Measurements from ENCODE around the gene LRP2.

Gene LRP2

DNA sequence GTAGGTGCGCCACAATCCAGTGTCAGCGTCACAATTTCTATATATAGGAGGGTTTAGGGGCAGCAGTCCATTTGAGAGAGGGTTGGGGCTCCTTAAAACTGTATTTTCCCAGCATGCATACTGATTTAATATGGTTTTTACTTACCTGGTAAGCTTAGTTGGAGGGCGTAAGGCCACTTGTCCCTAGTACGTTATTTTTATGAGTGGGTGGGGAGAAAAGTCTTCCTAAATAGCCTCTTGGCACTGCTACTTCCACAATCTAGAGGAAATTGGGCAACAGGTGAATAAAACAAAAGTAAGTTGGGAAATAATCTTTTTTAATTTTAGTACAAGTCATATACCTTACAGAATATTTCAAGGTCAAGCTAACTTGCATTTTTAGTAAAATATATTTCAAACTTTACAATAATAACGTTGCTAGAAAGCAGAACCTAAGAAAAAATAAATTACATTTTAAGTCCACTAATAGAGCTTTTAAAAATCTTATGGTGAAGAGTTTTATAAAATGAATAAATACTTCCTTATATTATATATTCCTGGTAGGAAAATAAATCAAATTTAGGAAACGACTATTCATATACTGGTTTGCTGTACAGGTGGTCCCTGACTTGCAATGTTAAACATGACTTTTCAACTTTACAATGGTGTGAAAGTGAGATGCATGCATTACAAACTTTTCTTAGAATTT, 272.1 kb downstream of the LRP2 start:
- DNase-seq (ENCODE audit: low spot score): no peak

DNA sequence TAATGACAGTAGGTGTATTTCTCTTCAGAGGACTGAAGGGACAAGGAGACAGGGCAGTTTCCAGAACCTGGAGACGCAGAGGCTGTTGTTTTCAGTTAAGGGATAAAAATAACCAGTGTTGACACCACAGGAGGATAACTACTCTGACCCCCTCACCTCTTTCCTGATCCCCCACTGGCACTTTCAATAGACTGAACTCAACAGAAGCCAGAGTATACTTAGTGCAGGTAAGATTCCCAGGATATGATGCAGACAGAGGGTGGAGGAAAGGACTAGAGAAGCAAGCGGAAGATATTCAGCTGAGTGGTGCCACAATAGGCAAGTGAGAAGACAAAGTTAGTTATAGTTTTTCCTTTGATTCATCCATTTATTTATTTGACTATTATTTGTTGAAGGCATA, 273.2 kb downstream of the LRP2 start:
- DNase-seq (ENCODE audit: low spot score): no peak

DNA sequence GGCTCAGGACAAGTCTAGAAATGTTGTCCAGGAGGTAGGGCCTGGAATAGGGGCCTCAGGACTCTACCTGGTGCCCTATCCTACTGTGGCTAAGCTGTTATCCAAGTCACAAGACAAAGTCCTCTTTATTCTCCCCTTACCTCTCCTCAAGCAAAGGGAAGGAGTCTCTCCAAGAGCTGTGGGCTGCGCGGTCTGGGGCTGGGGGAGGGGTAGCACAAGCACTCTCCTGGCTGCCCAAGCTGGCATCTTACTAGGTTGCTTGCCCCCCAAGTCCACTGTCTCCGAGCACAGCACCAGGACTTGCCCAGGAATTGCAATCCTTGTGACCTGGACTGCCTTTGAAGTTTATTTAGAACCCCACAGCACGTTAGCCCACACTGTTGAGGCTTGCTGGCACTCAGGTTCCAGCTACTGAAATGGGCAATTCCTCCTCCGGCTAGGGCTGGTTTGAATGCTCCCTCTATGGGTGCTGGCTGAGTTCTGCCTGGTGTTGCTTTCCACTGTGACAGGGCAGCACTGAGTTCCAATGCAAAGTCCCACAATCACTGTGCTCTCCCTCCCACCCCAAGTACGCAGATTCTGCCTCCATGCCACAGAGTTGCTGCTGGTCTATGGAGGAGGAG, 274.5 kb downstream of the LRP2 start:
- no peak for DNase-seq (ENCODE audit: low spot score)

DNA sequence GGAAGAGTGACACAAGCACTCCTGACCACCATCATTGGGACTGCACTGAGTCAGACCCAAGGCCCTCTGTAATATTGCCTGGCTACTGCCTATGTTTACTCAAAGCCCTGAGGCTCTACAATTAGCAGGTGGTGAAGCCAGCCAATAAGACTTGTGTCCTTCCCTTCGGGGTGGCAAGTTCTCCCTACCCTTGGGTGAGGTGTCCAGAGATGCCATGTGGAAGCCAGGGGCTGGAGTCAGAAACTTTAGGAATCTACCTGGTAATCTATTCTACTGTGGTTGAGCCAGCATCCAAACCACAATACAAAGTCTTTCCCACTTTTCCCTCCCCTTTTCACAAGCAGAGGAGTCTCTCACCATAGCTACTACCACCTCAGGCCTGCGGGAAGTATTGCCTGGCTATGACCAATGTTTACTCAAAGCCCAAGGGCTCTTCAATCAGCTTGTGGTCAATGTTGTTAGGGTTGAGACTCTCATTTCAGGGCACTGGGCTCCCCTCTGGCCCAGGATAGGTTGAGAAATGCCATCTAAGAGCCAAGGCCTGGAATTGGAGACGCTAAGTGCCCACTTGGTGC, 275.4 kb downstream of the LRP2 start:
- no peak for DNase-seq (ENCODE audit: low spot score)

DNA sequence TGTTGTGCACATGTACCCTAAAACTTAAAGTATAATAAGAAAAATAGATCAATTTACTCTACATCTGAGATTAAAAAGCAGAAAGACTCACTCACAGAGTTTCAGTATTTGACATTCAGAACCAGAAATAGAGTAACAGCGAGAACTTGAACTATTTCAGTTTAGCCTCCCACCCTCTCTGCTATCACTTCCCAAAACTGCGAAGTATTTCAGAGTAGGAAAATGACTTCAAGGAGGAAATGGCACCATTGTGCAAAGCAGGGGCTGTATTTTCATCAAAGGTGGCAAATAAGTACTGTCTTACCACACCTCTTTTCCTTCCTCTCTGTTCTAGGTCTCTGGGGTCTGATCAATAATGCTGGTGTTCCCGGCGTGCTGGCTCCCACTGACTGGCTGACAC, 279.3 kb downstream of the LRP2 start:
- DNase-seq (ENCODE audit: low spot score): no peak

DNA sequence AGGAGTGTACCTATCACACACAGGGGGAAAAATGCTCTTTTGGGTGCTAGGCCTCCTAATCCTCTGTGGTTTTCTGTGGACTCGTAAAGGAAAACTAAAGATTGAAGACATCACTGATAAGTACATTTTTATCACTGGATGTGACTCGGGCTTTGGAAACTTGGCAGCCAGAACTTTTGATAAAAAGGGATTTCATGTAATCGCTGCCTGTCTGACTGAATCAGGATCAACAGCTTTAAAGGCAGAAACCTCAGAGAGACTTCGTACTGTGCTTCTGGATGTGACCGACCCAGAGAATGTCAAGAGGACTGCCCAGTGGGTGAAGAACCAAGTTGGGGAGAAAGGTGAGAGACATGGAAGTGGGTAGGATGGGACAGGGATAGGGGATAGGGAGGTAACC, 280.8 kb downstream of the LRP2 start:
- DNase-seq (ENCODE audit: low spot score): no peak

DNA sequence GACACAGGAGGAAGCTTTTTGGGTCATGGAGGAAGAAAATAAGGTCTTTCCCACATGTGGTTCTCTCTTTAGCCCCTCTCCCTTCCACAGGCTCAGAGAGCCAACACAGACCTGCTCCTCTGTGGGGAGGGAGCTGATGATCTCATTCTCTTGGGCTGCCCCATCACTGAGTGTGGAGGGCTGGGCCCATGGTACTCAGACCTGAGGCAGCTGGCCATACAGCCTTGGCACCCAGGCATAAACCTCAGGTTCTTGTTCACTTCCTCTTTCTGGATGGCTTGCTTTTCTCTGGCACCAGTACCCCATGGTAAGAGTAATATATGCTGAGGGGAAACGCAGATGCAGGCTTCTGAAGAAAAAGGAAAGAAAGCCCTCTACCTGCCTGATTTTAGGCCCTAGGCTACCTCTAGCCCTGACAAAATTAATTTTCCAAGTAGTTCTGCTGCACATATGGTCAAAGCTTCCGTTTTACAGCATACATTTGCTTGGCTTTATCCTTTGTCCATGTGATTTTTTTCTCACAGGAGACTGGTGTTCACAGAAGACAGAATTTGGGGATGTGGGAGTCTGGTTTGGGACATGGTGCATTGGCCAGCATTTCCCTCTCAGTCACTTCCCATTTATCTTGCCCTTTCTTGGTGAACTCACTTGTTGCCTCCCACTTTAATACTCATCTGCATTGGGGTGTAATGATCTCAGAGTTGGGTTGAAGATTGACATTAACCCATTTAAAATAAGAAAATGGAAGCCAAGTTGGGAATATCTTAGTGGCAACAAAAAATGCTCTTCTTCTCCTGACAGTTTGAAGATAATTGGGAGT, 281.9 kb downstream of the LRP2 start:
- DNase-seq (ENCODE audit: low spot score): no peak

DNA sequence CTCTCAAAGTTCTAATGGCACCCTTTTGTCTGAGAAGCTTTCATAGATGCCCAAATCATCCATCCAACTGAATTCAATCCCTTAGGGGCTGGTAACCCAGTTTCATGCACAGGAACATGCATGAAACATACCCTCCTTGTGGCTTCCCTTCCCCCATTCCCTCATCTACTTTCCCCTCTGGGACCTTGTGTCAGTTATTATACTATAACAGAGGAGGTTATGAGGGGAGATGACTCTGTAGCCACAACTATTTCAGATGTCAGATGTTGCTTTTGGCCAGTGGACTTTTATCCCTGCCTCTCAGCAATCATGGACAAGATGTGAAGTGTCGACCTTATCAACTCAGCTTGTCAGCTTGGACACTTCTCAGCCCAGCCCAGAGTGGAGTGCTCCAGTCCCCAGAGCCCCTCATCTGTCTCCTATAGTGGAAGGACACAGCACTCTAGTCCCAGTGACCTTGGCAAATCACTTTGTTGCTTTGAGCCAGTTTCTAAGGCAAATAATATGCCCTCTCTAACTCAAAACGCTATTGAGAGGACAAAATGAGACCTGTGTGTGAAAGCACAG, 284.6 kb downstream of the LRP2 start:
- DNase-seq (ENCODE audit: low spot score): no peak
